HepG2 (cell line): ENCODE data around the gene PDIA2. TPM values are rescaled to one million over a fixed set of nuclear protein-coding genes. Genes with fewer than 3 reads are reported as not detected.

Experiments used
- ATAC-seq: fragments of 200-7000 bp; cut with Tn5 transposase; 3 replicates; pipeline ENCODE4 v1.9.1; 2020; ENCODE audit warnings: mild to moderate bottlenecking, moderate library complexity
- BruUV-seq: library from RNA; stranded (reverse); fragments of 400-500 nt; replicated peaks from 2 replicates; lab custom pipeline; 2021; lab: Mats Ljungman, UMichigan
- CTCF ChIA-PET: fragments of 300-600 bp; formaldehyde crosslinking; extraction: SDS; loops from one replicate; lab custom pipeline; 2021; ENCODE audit warnings: low total read pairs, inconsistent platforms, low intra/inter-chr PET ratio; lab: Yijun Ruan, JAX
- POLR2A ChIA-PET: fragments of 350-600 bp; sonication (Branson Sonifier 250); formaldehyde crosslinking; loops from one replicate; lab custom pipeline; 2020; ENCODE audit warnings: antibody characterized with exemption, inconsistent platforms; lab: Yijun Ruan, JAX
- DNase-seq: peaks from one replicate; pipeline ENCODE4 v3.0.0-alpha.2; 2015; ENCODE audit warnings: low spot score
- FAIRE-seq: peaks from 3 replicates; lab custom pipeline; 2011; peaks lifted over from hg19 to GRCh38; lab: Jason Lieb, UNC
- H2AFZ ChIP-seq: one replicate; pipeline ENCODE4 v1.6.1; 2011; ENCODE audit warnings: low read length, inconsistent platforms
- H3K27ac ChIP-seq: fragments of 300-600 bp; 3 replicates; pipeline ENCODE4 v1.8.0; 2011; ENCODE audit warnings: mixed run types, mild to moderate bottlenecking, mixed read lengths, low read length, inconsistent platforms; ENCODE audit not compliant: insufficient read depth; ENCODE audit errors: extremely low read length
- H3K27me3 ChIP-seq, 2 experiments: fragments of 200-600 bp in 1 of 2; 2 replicates in 1 of 2; 3 replicates in 1 of 2; pipeline versions ENCODE4 v1.6.0 to v1.8.0; 2011; ENCODE audit warnings: low read length in 2 of 2, mild to moderate bottlenecking in 2 of 2, moderate library complexity in 2 of 2, inconsistent platforms in 1 of 2; ENCODE audit not compliant: insufficient read depth in 2 of 2, control insufficient read depth in 1 of 2
- H3K36me3 ChIP-seq, 2 experiments: fragments of 200-600 bp in 1 of 2; replicated peaks in 1 of 2; 2 replicates in 1 of 2; 3 replicates in 1 of 2; pipeline versions ENCODE4 v1.5.1 to v1.8.0; 2011; ENCODE audit warnings: low read length in 2 of 2, inconsistent platforms in 1 of 2; ENCODE audit not compliant: insufficient read depth in 2 of 2, control insufficient read depth in 1 of 2
- H3K4me1 ChIP-seq: 2 replicates; pipeline ENCODE4 v1.5.1; 2012; ENCODE audit warnings: low read length, inconsistent platforms; ENCODE audit not compliant: insufficient read depth
- H3K4me2 ChIP-seq: 2 replicates; pipeline ENCODE4 v1.6.0; 2011; ENCODE audit warnings: low read depth, low read length, inconsistent platforms
- H3K4me3 ChIP-seq, 3 experiments: fragments of 200-600 bp in 1 of 3; sonication (generic), shearing (Covaris generic) in 1 of 3; replicated peaks in 1 of 3; 2 replicates each; pipeline ENCODE4 v1.5.1; 2011 to 2016; ENCODE audit warnings: low read length in 3 of 3, inconsistent platforms in 2 of 3, low read depth in 2 of 3, mild to moderate bottlenecking in 2 of 3, control low read depth in 1 of 3, mixed read lengths in 1 of 3; ENCODE audit not compliant: insufficient read depth in 1 of 3
- H3K79me2 ChIP-seq: one replicate; pipeline ENCODE4 v1.6.1; 2011; ENCODE audit warnings: low read length, inconsistent platforms; ENCODE audit not compliant: insufficient read depth
- H3K9ac ChIP-seq: 2 replicates; pipeline ENCODE4 v1.6.0; 2011; ENCODE audit warnings: mild to moderate bottlenecking, low read depth, low read length, inconsistent platforms; ENCODE audit not compliant: insufficient read depth
- H3K9me3 ChIP-seq: 2 replicates; pipeline ENCODE4 v1.5.1; 2012; ENCODE audit warnings: mild to moderate bottlenecking, low read length
- H4K20me1 ChIP-seq: 2 replicates; pipeline ENCODE4 v1.6.0; 2011; ENCODE audit warnings: inconsistent platforms, mild to moderate bottlenecking, low read length, moderate library complexity; ENCODE audit not compliant: insufficient read depth
- HMG20A ChIP-seq: IDR thresholded peaks from 2 replicates; pipeline ENCODE4 v1.6.1; 2016; ENCODE audit warnings: borderline replicate concordance
- HNRNPK ChIP-seq: fragments of 200-400 bp; formaldehyde crosslinking; IDR thresholded peaks from 2 replicates; pipeline ENCODE4 v1.6.1; 2018; ENCODE audit warnings: low read length, low read depth, moderate library complexity, mild to moderate bottlenecking; ENCODE audit not compliant: poor library complexity, severe bottlenecking
- HNRNPLL ChIP-seq: fragments of 200-400 bp; formaldehyde crosslinking; IDR thresholded peaks from 2 replicates; pipeline ENCODE4 v1.6.1; 2017; ENCODE audit warnings: mild to moderate bottlenecking, low read depth, low read length; ENCODE audit not compliant: poor library complexity, severe bottlenecking
- KAT7 ChIP-seq: IDR thresholded peaks from 2 replicates; pipeline ENCODE4 v1.6.1; 2018; ENCODE audit warnings: borderline replicate concordance, missing compliant biosample characterization
- NFYC ChIP-seq: IDR thresholded peaks from 2 replicates; pipeline ENCODE4 v1.6.1; 2016; ENCODE audit warnings: missing genetic modification reagents, missing compliant biosample characterization
- SAP130 ChIP-seq: IDR thresholded peaks from 2 replicates; pipeline ENCODE4 v1.6.1; 2016; ENCODE audit warnings: low read depth
- SPEN ChIP-seq: sonication (generic); formaldehyde crosslinking; IDR thresholded peaks from 2 replicates; pipeline ENCODE4 v1.5.1; 2020; ENCODE audit warnings: low read depth, mild to moderate bottlenecking, missing genetic modification reagents
- ZNF24 ChIP-seq: fragments of 450-650 bp; IDR thresholded peaks from 2 replicates; pipeline ENCODE4 v1.6.1; 2017; ENCODE audit warnings: antibody characterized with exemption, mild to moderate bottlenecking
- ZNF777 ChIP-seq: sonication (generic); formaldehyde crosslinking; IDR thresholded peaks from 2 replicates; pipeline ENCODE4 v1.4.0; 2020; ENCODE audit warnings: missing genetic modification reagents
- WGBS: methylation state at CpG from one replicate; pipeline ENCODE4 v1.1.6; 2017; ENCODE audit warnings: low lambda C conversion rate; 5-methylcytosine and 5-hydroxymethylcytosine counted together
- in situ Hi-C: cut with HindIII; loops from 2 replicates; pipeline ENCODE4 v1.10.0; 2017; ENCODE audit warnings: low pct_unique_long_range_greater_than_20kb; ENCODE audit not compliant: extremely low pct_ligation_motif_present
- intact Hi-C: fragments of 100-400 bp; cut with micrococcal nuclease; formaldehyde crosslinking; loops from one replicate; pipeline ENCODE4 v1.10.0; 2022; ENCODE audit not compliant: unreplicated experiment
- polyA plus RNA-seq, 8 experiments: library from polyadenylated mRNA; depleted of rRNA in 3 of 8; stranded (reverse) in 7 of 8; unstranded in 1 of 8; fragments of >200 nt; fragmentation: Illumina TruSeq in 4 of 8; extraction: Trizol in 4 of 8; gene quantifications; 2 replicates each; pipeline versions ENCODE4 v1.2.1 to v1.2.3, GENCODE V29; 2011 to 2016; ENCODE audit warnings: low read depth in 4 of 8, missing spikeins in 1 of 8, mixed read lengths in 1 of 8; ENCODE audit not compliant: insufficient read depth in 1 of 8
- total RNA-seq, 5 experiments: library from RNA; depleted of rRNA; stranded (reverse); fragments of >200 nt; fragmentation: Illumina TruSeq; extraction: Trizol; gene quantifications; 2 replicates each; pipeline ENCODE4 v1.2.3, GENCODE V29; 2016; ENCODE audit warnings: low read depth in 1 of 5
- TF ChIP-seq, protein P1 (sequence below): sonication (generic); formaldehyde crosslinking; IDR thresholded peaks from 2 replicates; pipeline ENCODE4 v1.9.0; 2021; ENCODE audit warnings: missing genetic modification reagents, borderline replicate concordance
- TF ChIP-seq, protein P2 (sequence below): sonication (generic); formaldehyde crosslinking; IDR thresholded peaks from 2 replicates; pipeline ENCODE4 v1.5.0; 2020; ENCODE audit warnings: missing genetic modification reagents, mild to moderate bottlenecking, borderline replicate concordance
- TF ChIP-seq, protein P3 (sequence below): sonication (generic); formaldehyde crosslinking; IDR thresholded peaks from 2 replicates; pipeline ENCODE4 v1.4.0; 2020; ENCODE audit warnings: missing genetic modification reagents
- TF ChIP-seq, protein P4 (sequence below): sonication (generic); formaldehyde crosslinking; IDR thresholded peaks from 2 replicates; pipeline ENCODE4 v1.4.0; 2020; ENCODE audit warnings: missing genetic modification reagents, borderline replicate concordance

PDIA2 gene
- total and polyA plus RNA-seq, 2 of the 13 experiments (the other 11 are each of a cell fraction or from before 2014, with no cell fraction given), result 0.35 to 1.9 TPM

DNA sequence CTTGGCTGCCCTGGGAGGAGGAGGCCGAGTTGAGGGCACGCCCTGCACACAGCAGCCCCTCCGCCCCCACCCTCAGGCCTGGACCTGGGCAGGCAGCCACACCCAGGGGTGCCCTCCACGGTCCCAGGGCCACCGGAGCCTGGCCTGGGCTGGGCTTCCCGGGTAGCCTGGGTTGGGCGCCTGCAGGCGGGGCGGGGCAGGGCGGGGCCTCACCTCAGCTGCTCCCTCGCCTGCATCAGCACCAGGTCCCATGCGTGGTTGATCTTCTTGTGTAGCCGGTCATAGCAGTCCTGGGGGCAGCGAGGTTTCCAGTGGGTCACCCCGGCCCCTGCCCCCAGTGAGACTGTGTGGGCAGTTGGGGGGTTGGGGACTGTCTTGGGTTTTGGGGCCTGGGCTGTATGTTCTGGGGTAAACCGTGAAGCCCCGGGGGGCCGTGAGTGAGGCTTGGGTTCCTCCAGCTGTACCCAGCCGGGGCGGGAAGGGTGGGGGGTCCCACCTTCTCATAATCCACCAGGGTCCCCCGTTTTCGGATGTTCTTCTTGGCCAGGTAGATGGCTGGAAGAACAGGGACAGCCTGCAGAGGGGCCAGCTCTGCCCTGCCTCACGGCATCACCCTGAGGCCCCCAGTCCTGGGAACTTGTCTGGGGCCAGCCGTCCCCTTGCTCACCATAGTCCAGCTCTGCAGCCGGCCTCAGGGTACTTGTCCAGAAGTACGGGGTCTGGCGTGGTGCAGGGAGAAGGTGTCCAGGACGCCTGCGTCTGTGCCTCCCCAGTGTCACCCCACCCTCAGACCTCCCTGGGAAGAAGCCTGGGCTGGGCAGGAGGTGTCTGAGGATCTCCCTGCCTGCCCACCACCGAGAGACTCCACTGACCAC, 9.2 kb upstream of the PDIA2 start (continued):
- TF ChIP-seq, protein P1, sequence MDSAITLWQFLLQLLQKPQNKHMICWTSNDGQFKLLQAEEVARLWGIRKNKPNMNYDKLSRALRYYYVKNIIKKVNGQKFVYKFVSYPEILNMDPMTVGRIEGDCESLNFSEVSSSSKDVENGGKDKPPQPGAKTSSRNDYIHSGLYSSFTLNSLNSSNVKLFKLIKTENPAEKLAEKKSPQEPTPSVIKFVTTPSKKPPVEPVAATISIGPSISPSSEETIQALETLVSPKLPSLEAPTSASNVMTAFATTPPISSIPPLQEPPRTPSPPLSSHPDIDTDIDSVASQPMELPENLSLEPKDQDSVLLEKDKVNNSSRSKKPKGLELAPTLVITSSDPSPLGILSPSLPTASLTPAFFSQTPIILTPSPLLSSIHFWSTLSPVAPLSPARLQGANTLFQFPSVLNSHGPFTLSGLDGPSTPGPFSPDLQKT, result no peak
- TF ChIP-seq SAP130 (no peak), HNRNPK (no peak)
- TF ChIP-seq, protein P2, sequence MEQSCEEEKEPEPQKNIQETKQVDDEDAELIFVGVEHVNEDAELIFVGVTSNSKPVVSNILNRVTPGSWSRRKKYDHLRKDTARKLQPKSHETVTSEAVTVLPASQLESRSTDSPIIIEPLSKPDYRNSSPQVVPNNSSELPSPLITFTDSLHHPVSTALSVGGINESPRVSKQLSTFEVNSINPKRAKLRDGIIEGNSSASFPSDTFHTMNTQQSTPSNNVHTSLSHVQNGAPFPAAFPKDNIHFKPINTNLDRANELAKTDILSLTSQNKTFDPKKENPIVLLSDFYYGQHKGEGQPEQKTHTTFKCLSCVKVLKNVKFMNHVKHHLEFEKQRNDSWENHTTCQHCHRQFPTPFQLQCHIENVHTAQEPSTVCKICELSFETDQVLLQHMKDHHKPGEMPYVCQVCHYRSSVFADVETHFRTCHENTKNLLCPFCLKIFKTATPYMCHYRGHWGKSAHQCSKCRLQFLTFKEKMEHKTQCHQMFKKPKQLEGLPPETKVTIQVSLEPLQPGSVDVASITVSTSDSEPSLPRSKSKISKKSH (CRISPR knock-in tag), result no peak

DNA sequence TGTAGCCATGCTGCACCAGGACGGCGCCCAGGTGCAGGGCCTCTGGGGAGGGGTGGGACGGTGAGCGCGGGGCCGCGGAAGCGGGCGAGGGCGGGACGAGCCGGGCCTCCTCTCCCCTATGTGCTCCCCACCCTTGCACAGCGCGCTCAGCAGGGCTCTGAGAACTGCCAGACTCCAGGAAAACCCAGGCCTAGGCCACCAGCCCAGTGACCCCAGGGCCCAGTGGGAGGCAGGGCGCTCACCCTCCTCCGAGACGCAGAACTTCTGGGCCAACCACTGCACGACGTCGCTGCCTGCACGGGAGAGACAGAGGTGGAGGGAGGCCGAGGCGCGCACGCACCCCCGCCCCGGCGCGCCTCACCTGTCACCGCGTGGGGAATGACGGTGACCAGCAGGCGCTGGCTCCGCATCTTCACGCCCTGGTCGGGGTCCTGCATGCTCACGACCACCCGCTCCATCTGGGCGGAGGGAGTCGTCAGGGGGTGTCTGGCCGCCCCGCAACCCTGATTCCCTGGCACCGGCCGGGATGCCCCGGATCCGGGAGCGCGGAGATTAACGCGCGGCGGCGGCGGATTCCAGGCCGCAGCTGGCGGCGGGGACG, 7.8 kb upstream of the PDIA2 start:
- FAIRE-seq (no peak), DNase-seq (no peak), ATAC-seq (peak; percentile 5; the same call in 1 of the 3 replicates)
- Histone ChIP-seq H3K9me3 (no peaks in the 10 kb centered on the region), H4K20me1 (no peaks in the 10 kb centered on the region), H3K27me3 (peaks cover 17 to 75% of the 10 kb centered on the region in 2 experiments), H2AFZ (no peak overlapping the region), H3K36me3 (no peaks in the 10 kb centered on the region), H3K9ac (no peak overlapping the region), H3K27ac (no peak overlapping the region), H3K4me1 (peaks cover 28% of the 10 kb centered on the region), H3K79me2 (no peaks in the 10 kb centered on the region), H3K4me2 (peak overlapping the region; percentile 55), H3K4me3 (peak overlapping the region in 2 of 3 experiments; percentile 42 to 59; a peak in 3 of 6 replicates)
- intact Hi-C loops, result no loop called here
- WGBS, result 13% methylated on average over 26 of the region's 58 CpGs
- in situ Hi-C loops, result no loop called here
- no TSS peak for BruUV-seq
- ChIA-PET POLR2A (no interaction called here), CTCF (no interaction called here)
- no peak for TF ChIP-seq ZNF24
- 0 out of 2 replicates have a peak, but pooled peaks have one; percentile 21 for TF ChIP-seq ZNF777
- TF ChIP-seq, protein P3, sequence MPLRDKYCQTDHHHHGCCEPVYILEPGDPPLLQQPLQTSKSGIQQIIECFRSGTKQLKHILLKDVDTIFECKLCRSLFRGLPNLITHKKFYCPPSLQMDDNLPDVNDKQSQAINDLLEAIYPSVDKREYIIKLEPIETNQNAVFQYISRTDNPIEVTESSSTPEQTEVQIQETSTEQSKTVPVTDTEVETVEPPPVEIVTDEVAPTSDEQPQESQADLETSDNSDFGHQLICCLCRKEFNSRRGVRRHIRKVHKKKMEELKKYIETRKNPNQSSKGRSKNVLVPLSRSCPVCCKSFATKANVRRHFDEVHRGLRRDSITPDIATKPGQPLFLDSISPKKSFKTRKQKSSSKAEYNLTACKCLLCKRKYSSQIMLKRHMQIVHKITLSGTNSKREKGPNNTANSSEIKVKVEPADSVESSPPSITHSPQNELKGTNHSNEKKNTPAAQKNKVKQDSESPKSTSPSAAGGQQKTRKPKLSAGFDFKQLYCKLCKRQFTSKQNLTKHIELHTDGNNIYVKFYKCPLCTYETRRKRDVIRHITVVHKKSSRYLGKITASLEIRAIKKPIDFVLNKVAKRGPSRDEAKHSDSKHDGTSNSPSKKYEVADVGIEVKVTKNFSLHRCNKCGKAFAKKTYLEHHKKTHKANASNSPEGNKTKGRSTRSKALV (CRISPR knock-in tag), result peak; percentile 86
- TF ChIP-seq SPEN, result peak; percentile 30; the same call in 1 of the 2 replicates
- TF ChIP-seq HMG20A (CRISPR knock-in tag), result no peak
- no peak for TF ChIP-seq NFYC (CRISPR knock-in tag)
- TF ChIP-seq KAT7 (CRISPR knock-in tag), result no peak
- TF ChIP-seq, protein P4, sequence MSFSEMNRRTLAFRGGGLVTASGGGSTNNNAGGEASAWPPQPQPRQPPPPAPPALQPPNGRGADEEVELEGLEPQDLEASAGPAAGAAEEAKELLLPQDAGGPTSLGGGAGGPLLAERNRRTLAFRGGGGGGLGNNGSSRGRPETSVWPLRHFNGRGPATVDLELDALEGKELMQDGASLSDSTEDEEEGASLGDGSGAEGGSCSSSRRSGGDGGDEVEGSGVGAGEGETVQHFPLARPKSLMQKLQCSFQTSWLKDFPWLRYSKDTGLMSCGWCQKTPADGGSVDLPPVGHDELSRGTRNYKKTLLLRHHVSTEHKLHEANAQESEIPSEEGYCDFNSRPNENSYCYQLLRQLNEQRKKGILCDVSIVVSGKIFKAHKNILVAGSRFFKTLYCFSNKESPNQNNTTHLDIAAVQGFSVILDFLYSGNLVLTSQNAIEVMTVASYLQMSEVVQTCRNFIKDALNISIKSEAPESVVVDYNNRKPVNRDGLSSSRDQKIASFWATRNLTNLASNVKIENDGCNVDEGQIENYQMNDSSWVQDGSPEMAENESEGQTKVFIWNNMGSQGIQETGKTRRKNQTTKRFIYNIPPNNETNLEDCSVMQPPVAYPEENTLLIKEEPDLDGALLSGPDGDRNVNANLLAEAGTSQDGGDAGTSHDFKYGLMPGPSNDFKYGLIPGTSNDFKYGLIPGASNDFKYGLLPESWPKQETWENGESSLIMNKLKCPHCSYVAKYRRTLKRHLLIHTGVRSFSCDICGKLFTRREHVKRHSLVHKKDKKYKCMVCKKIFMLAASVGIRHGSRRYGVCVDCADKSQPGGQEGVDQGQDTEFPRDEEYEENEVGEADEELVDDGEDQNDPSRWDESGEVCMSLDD, result no peak
- TF ChIP-seq HNRNPLL, result peak; percentile 22
